ENCODE measurements around the gene STX18. TPM values are rescaled to one million over a fixed set of nuclear protein-coding genes. Genes with fewer than 3 reads are reported as not detected.
"Not testable (repeated sequence)": the region's sequence is repeated elsewhere in the genome, so short reads cannot be mapped to it uniquely, and the experiment has no call there.

STX18 gene
- total RNA-seq, 4 donors from 2014 or later: 9.2 to 56.9 (median 42.1) TPM

DNA sequence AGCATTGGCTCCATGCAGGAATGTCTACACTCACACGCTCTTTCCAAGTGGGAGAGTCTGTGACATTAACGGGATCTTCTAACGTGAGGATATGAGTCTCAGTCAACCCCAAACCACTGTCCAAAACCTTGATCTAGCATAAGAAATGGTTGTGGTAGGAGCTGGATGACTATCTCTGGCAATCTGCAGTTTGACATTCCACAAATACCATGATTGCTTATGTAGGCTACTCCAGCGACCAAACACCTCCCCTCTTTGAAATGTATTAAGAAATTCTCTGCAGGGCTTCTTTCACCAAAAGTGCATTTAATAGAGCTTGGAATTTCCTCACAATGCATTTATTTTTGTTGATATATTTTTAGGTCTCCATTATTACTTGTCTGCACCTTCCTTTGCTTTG, 14.1 kb upstream of the STX18 start:
- intact Hi-C loops (cut with DNase I; ENCODE audit: low total_unique reads) (no loop called here), in situ Hi-C loops (cut with MboI; ENCODE audit: low pct_ligation_motif_present in 1 of 4, low pct_unique_long_range_greater_than_20kb in 1 of 4, low sequenced_read_pairs in 3 of 4) (no loop called here)
- Histone ChIP-seq H3K27me3 (no peaks in the 10 kb centered on the region), H3K4me3 (no peak overlapping the region), H3K9me3 (no peaks in the 10 kb centered on the region), H3K4me1 (no peaks in the 10 kb centered on the region), H3K36me3 (no peaks in the 10 kb centered on the region), H3K27ac (no peak overlapping the region)
- DNase-seq: no peak
- WGBS, 2 donors (ENCODE audit: low coverage in 1 of 2): 83 to 93% methylated on average over 1 to 4 of the region's 4 CpGs
- TF ChIP-seq POLR2AphosphoS5 (IDR thresholded peaks at IDR 0.05): no peak
- TF ChIP-seq, protein P1, sequence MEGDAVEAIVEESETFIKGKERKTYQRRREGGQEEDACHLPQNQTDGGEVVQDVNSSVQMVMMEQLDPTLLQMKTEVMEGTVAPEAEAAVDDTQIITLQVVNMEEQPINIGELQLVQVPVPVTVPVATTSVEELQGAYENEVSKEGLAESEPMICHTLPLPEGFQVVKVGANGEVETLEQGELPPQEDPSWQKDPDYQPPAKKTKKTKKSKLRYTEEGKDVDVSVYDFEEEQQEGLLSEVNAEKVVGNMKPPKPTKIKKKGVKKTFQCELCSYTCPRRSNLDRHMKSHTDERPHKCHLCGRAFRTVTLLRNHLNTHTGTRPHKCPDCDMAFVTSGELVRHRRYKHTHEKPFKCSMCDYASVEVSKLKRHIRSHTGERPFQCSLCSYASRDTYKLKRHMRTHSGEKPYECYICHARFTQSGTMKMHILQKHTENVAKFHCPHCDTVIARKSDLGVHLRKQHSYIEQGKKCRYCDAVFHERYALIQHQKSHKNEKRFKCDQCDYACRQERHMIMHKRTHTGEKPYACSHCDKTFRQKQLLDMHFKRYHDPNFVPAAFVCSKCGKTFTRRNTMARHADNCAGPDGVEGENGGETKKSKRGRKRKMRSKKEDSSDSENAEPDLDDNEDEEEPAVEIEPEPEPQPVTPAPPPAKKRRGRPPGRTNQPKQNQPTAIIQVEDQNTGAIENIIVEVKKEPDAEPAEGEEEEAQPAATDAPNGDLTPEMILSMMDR (IDR thresholded peaks at IDR 0.05): no peak
- no peak for TF ChIP-seq EP300 (IDR thresholded peaks at IDR 0.05; ENCODE audit: low read depth)
- no peak for TF ChIP-seq POLR2A (IDR thresholded peaks at IDR 0.05)

DNA sequence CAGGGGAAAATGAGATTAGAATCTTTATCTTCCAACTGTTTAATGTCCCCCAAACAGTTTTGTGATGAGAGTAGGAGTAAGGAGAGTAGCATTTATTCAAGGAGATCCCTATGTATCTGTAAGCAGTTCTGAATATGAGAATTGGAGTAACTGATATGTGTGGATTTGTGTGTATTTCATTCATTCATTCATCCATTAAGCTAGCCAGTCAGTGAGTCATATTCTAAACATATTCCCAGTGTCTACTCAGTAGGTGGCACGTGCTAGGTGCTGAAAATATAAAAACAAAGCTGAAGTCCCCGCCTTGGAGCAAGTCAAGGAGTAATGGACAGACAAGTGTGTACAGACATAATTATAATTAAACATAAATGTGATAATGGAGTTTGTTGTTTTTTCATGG, 12.4 kb upstream of the STX18 start:
- DNase-seq: no peak
- Histone ChIP-seq H3K27ac (no peak overlapping the region), H3K27me3 (no peaks in the 10 kb centered on the region), H3K36me3 (no peaks in the 10 kb centered on the region), H3K4me1 (no peaks in the 10 kb centered on the region), H3K4me3 (no peak overlapping the region), H3K9me3 (no peaks in the 10 kb centered on the region)
- intact Hi-C loops (cut with DNase I; ENCODE audit: low total_unique reads) (no loop called here), in situ Hi-C loops (cut with MboI; ENCODE audit: low pct_ligation_motif_present in 1 of 4, low pct_unique_long_range_greater_than_20kb in 1 of 4, low sequenced_read_pairs in 3 of 4) (no loop called here)
- WGBS, 2 donors (ENCODE audit: low coverage in 1 of 2): 96 to 100% methylated on average over 2 of the region's 2 CpGs
- TF ChIP-seq, protein P1 (IDR thresholded peaks at IDR 0.05): no peak
- TF ChIP-seq POLR2AphosphoS5 (IDR thresholded peaks at IDR 0.05): no peak
- TF ChIP-seq EP300 (IDR thresholded peaks at IDR 0.05; ENCODE audit: low read depth): no peak
- TF ChIP-seq POLR2A (IDR thresholded peaks at IDR 0.05): no peak

DNA sequence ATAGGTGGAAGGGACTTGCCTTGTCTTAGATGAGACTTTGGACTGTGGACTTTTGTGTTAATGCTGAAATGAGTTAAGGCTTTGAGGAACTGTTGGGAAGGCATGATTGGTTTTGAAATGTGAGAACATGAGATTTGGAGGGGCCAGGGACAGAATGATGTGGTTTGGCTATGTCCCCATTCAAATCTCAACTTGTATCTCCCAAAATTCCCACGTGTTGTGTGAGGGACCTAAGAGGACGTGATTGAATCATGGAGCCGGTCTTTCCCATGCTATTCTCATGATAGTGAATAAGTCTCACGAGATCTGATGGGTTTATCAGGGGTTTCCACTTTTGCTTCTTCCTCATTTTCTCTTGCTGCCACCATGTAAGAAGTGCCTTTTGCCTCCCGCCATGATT, 10.2 kb upstream of the STX18 start:
- intact Hi-C loops (cut with DNase I; ENCODE audit: low total_unique reads); DNase-seq: not testable (repeated sequence)
- whole genome bisulfite sequencing, 2 donors (ENCODE audit: low coverage in 1 of 2): 93 to 96% methylated on average over 4 to 5 of the region's 5 CpGs

DNA sequence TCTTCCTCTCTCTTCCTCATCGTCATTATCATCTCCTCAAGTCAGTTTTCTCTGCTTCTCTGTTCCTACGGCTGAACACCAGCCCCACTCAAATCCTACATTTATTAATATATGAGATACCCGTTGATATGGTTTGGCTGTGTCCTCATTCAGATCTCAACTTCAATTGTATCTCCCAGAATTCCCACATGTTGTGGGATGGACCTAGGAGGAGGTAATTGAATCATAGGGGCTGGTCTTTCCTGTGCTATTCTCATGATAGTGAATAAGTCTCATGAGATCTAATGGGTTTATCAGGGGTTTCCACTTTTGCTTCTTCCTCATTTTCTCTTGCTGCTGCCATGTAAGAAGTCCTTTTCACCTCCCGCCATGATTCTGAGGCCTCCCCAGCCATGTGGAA, 8.3 kb upstream of the STX18 start:
- in situ Hi-C loops (cut with MboI; ENCODE audit: low pct_ligation_motif_present in 1 of 4, low pct_unique_long_range_greater_than_20kb in 1 of 4, low sequenced_read_pairs in 3 of 4): not testable (repeated sequence)

More for the DNA sequence above, 10.2 kb upstream of the STX18 start:
- H3K36me3 ChIP-seq; in situ Hi-C loops (cut with MboI; ENCODE audit: low pct_ligation_motif_present in 1 of 4, low pct_unique_long_range_greater_than_20kb in 1 of 4, low sequenced_read_pairs in 3 of 4); H3K4me3 ChIP-seq; H3K9me3 ChIP-seq; H3K27me3 ChIP-seq; H3K27ac ChIP-seq; H3K4me1 ChIP-seq: not testable (repeated sequence)

DNA sequence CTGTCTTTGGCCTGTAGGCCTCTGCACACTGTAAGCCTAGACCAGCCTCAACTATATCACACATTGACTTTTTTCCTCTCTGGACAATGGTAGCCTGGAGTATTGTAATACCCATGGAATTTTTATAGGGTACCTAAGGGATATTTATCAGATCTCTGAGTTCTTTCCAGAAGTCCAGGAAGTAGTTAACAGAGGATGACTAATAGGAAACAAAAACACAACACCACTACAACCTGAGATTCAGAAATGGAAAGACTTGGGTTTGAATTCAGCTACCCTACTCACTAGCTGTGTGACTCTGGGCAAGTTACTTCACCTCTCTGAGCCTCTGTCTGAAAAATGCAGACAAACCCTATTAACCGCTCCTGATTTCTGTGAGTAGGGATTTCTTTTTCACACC, 7.7 kb upstream of the STX18 start:
- in situ Hi-C loops (cut with MboI; ENCODE audit: low pct_ligation_motif_present in 1 of 4, low pct_unique_long_range_greater_than_20kb in 1 of 4, low sequenced_read_pairs in 3 of 4): no loop called here
- no peaks in the 10 kb centered on the region for H3K9me3 ChIP-seq
- no peaks in the 10 kb centered on the region for H3K27me3 ChIP-seq
- H3K36me3 ChIP-seq: no peaks in the 10 kb centered on the region
- H3K27ac ChIP-seq: no peak overlapping the region
- DNase-seq: no peak
- WGBS, 2 donors (ENCODE audit: low coverage in 1 of 2): 92 to 100% methylated on average over 1 of the region's 1 CpG
- H3K4me1 ChIP-seq: no peaks in the 10 kb centered on the region
- intact Hi-C loops (cut with DNase I; ENCODE audit: low total_unique reads): no loop called here
- TF ChIP-seq, protein P1 (IDR thresholded peaks at IDR 0.05): no peak
- TF ChIP-seq POLR2A (IDR thresholded peaks at IDR 0.05) (no peak), POLR2AphosphoS5 (IDR thresholded peaks at IDR 0.05) (no peak), EP300 (IDR thresholded peaks at IDR 0.05; ENCODE audit: low read depth) (no peak)
- no peak overlapping the region for H3K4me3 ChIP-seq

More for the DNA sequence above, 8.3 kb upstream of the STX18 start:
- H3K27me3 ChIP-seq; intact Hi-C loops (cut with DNase I; ENCODE audit: low total_unique reads); H3K4me3 ChIP-seq; DNase-seq; H3K27ac ChIP-seq; H3K36me3 ChIP-seq; H3K9me3 ChIP-seq; H3K4me1 ChIP-seq: not testable (repeated sequence)
- 95 to 97% methylated on average over 4 of the region's 4 CpGs for WGBS, 2 donors (ENCODE audit: low coverage in 1 of 2)
